HG03095 (cell line): ENCODE measurements around the gene WWOX.

Source experiments
- ATAC-seq: cut with Tn5 transposase; IDR thresholded peaks from one replicate; pipeline ENCODE4 v1.9.1; 2021; ENCODE audit warnings: moderate library complexity; ENCODE audit not compliant: unreplicated experiment

WWOX gene

GRCh38 chr16:78780808-78781207 lies 681.4 kb downstream of the WWOX start:
- ATAC-seq: no peak

GRCh38 chr16:78782572-78782971 lies 683.1 kb downstream of the WWOX start:
- ATAC-seq: no peak

- ATAC-seq: no peak
Observed at GRCh38 chr16:78783570-78784079, 684.2 kb downstream of the WWOX start.

GRCh38 chr16:78784771-78785170 lies 685.3 kb downstream of the WWOX start:
- ATAC-seq: no peak

GRCh38 chr16:78785218-78785617 lies 685.8 kb downstream of the WWOX start:
- ATAC-seq: no peak

GRCh38 chr16:78786635-78787034 lies 687.2 kb downstream of the WWOX start:
- no peak for ATAC-seq

GRCh38 chr16:78788276-78788675 lies 688.8 kb downstream of the WWOX start:
- no peak for ATAC-seq

- ATAC-seq: no peak
Observed at GRCh38 chr16:78788696-78789095, 689.2 kb downstream of the WWOX start.

- ATAC-seq: no peak
Observed at GRCh38 chr16:78789561-78789960, 690.1 kb downstream of the WWOX start.

- no peak for ATAC-seq
Observed at GRCh38 chr16:78791011-78791410, 691.6 kb downstream of the WWOX start.

- no peak for ATAC-seq
Observed at GRCh38 chr16:78791926-78792325, 692.5 kb downstream of the WWOX start.

- no peak for ATAC-seq
Observed at GRCh38 chr16:78792952-78793351, 693.5 kb downstream of the WWOX start.

GRCh38 chr16:78794581-78795250 lies 695.3 kb downstream of the WWOX start:
- ATAC-seq: no peak

GRCh38 chr16:78795433-78795832 lies 696.0 kb downstream of the WWOX start:
- ATAC-seq: no peak

- no peak for ATAC-seq
Observed at GRCh38 chr16:78796221-78796866, 696.9 kb downstream of the WWOX start.

GRCh38 chr16:78799429-78799828 lies 700.0 kb downstream of the WWOX start:
- no peak for ATAC-seq

GRCh38 chr16:78800523-78800922 lies 701.1 kb downstream of the WWOX start:
- ATAC-seq: no peak

- ATAC-seq: no peak
Observed at GRCh38 chr16:78804058-78804735, 704.7 kb downstream of the WWOX start.

- ATAC-seq: no peak
Observed at GRCh38 chr16:78805556-78805955, 706.1 kb downstream of the WWOX start.

GRCh38 chr16:78811247-78811646 lies 711.8 kb downstream of the WWOX start:
- no peak for ATAC-seq

GRCh38 chr16:78812582-78812981 lies 713.1 kb downstream of the WWOX start:
- no peak for ATAC-seq
